Activated T-helper 17 cell treated with anti-CD3 and anti-CD28 coated beads, Interleukin-2, amount 50 U/mL, for 72 hours (primary cell): ENCODE results near the gene UTP18. TPM values are rescaled to one million over a fixed set of nuclear protein-coding genes. Genes with fewer than 3 reads are reported as not detected.
"Not testable (repeated sequence)": the region's sequence is repeated elsewhere in the genome, so short reads cannot be mapped to it uniquely, and the experiment has no call there.

Experiments
- ATAC-seq: fragments of 150-1000 bp; cut with Tn5 transposase; replicated peaks from 2 replicates; pipeline ENCODE4 v1.10.0; 2021; ENCODE audit warnings: mild to moderate bottlenecking, moderate library complexity
- H3K27ac Mint-ChIP-seq: one replicate; pipeline ENCODE4 v1.8.0; 2022; ENCODE audit warnings: mixed read lengths
- H3K27me3 Mint-ChIP-seq: one replicate; pipeline ENCODE4 v1.8.0; 2022; ENCODE audit warnings: mixed read lengths
- H3K36me3 Mint-ChIP-seq: one replicate; pipeline ENCODE4 v1.8.0; 2022; ENCODE audit warnings: low read depth, mild to moderate bottlenecking, mixed read lengths
- H3K4me1 Mint-ChIP-seq: one replicate; pipeline ENCODE4 v1.8.0; 2022; ENCODE audit warnings: mixed read lengths
- H3K4me3 Mint-ChIP-seq: one replicate; pipeline ENCODE4 v1.8.0; 2022; ENCODE audit warnings: mild to moderate bottlenecking, mixed read lengths
- H3K9me3 Mint-ChIP-seq: one replicate; pipeline ENCODE4 v1.8.0; 2022; ENCODE audit warnings: mixed read lengths
- total RNA-seq, 2 donors: library from RNA; stranded (reverse); gene quantifications; one replicate each; pipeline ENCODE4 v1.2.3, GENCODE V29; 2022

The UTP18 gene
- total RNA-seq: 10 to 100 TPM; 37.5 to 66.2 TPM

DNA sequence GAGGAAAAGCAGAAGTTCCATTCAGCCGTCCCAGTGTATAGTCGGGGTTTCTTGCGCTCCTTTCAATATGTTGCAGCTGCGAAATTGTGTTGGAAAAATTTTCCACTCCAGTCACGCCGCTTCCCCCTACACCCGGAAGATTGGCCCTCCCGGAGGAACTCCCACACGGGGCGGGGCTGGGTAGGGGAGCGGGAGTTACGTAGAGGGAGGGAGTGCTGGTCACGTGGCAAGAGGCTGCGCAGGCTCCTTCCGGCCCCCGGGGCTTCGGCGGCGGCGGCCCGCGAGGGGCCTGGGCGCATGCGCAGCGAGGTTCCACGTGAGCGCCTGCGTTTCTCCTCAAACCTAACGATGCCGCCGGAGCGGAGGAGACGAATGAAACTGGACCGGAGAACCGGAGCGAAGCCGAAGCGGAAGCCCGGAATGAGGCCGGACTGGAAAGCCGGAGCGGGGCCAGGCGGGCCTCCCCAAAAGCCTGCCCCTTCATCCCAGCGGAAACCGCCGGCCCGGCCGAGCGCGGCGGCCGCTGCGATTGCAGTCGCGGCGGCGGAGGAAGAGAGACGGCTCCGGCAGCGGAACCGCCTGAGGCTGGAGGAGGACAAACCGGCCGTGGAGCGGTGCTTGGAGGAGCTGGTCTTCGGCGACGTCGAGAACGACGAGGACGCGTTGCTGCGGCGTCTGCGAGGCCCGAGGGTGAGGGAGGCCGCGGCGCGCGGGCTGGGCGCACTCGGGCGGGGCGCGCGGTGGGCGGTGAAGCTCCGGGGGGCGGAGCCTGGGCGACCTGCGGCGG is at the start of gene UTP18:
Gene UTP18 (plus strand): TSS at position 310 of the 787 bp plus-strand sequence. CDS start 39 bp downstream, at position 349.
- ATAC-seq: peak; percentile 86
- no peaks in the 10 kb centered on the region for H3K27me3 Mint-ChIP-seq
- H3K4me1 Mint-ChIP-seq: peaks cover 26% of the 10 kb centered on the region
- peak within 1 kb of the TSS; percentile 98 for H3K27ac Mint-ChIP-seq
- H3K36me3 Mint-ChIP-seq: peaks cover 89% of the 10 kb centered on the region
- H3K9me3 Mint-ChIP-seq: no peaks in the 10 kb centered on the region
- H3K4me3 Mint-ChIP-seq: peak within 1 kb of the TSS; percentile 81

DNA sequence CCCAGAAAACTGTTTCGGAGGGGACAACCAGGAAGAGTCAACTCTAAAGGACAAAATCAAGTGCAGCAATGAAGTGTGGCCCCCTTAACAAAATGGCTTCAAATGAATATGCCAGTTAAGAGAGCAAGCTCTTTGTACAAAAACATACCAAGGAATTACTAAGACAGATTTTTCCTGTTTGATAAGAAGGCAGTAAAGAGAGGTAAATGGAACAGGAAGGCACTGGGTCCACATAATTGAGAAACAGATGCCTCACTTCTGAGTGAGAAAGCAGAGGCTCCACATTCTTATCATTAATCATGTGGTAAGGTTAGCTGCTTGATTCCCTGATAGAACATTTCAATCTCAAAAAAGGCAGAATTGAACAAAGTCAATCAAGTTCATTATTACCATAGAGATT is 45.4 kb upstream of the UTP18 start:
- ATAC-seq: no peak
- H3K4me1 Mint-ChIP-seq: no peaks in the 10 kb centered on the region
- no peak overlapping the region for H3K4me3 Mint-ChIP-seq
- no peaks in the 10 kb centered on the region for H3K27me3 Mint-ChIP-seq
- H3K9me3 Mint-ChIP-seq: no peaks in the 10 kb centered on the region
- peaks cover 93% of the 10 kb centered on the region for H3K36me3 Mint-ChIP-seq
- no peak overlapping the region for H3K27ac Mint-ChIP-seq

DNA sequence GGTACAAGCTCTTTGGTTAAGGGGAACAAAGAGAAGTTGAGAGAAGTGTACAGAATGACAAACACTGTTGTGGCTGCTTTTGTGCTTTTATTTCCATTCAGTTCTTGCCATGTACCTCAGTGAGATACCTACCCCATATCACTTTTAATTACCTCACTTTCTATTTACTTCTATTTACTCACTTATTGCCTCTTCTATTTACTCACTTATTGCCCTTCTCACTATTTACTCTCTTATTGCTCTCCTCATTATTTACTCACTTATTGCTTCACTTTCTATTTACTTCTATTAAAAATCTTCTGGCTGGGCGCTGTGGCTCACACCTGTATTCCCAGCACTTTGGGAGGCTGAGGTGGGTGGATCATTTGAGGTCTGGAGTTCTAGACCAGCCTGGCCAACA is 42.4 kb upstream of the UTP18 start:
- H3K27ac Mint-ChIP-seq: no peak overlapping the region
- H3K27me3 Mint-ChIP-seq: no peaks in the 10 kb centered on the region
- no peaks in the 10 kb centered on the region for H3K9me3 Mint-ChIP-seq
- H3K4me1 Mint-ChIP-seq: no peaks in the 10 kb centered on the region
- no peak for ATAC-seq
- H3K4me3 Mint-ChIP-seq: no peak overlapping the region
- peaks cover 96% of the 10 kb centered on the region for H3K36me3 Mint-ChIP-seq

DNA sequence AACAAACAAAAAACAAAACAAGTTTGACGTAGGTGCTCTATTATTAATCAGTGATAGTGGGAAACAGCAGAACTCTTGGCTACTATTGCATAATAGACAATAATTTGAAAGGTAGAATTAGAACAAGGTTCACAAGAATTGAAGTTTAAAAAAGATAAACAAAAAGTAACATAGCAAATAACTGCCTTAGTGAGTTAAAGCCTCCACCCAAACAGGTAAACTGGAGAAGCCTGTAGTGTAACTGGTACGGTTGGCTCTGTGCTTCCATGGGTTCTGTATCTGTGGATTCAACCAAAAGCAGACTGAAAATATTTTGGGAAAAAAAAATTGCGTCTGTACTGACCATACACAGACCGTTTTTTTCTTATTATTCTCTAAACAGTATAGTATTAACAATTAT is 39.0 kb upstream of the UTP18 start:
- no peak overlapping the region for H3K4me3 Mint-ChIP-seq
- H3K4me1 Mint-ChIP-seq: peaks cover 6% of the 10 kb centered on the region
- H3K27me3 Mint-ChIP-seq: no peaks in the 10 kb centered on the region
- ATAC-seq: no peak
- H3K27ac Mint-ChIP-seq: no peak overlapping the region
- no peaks in the 10 kb centered on the region for H3K9me3 Mint-ChIP-seq
- H3K36me3 Mint-ChIP-seq: peaks cover 90% of the 10 kb centered on the region

DNA sequence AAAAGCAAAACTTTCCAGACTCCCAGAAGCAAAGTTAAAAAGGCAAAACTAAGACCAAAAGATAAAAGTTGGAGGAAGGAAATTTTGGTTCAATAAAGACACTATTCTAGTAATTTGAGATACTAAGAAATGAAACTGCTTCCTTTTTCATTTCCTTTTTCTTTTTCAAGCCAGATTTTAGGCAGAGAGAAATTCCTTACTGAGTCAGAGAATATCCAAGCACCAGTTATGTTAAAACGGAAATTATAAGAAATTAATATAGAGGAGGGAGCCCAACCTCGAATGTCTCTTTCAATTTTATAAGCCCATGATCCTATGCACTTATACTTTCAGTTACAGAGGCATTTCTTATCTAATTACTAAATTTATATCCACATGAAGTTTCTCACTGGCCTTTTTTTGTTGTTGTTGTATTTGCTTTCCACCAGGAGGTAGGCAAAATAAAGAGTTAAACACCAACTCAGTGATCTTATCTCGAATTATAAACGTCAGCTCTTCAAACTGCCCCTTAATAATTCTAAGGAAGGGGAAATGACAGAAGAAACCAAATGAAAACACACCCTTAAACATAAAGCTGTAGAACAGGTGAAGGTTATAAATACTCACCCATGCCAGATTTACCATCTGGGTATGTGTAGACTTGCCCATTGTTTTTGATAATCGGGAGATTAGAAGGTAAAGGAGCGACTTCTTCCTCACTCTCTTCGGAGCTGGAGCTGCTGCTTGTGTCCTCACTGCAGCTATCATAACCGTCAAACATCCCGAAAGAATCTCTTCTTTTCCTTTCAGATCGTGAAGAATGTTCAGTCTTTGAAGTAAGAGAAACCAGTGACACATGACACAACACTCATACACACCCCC is 35.7 kb upstream of the UTP18 start:
- Mint-ChIP-seq H3K9me3 (no peaks in the 10 kb centered on the region), H3K27me3 (no peaks in the 10 kb centered on the region), H3K4me1 (peaks cover 6% of the 10 kb centered on the region), H3K36me3 (peaks cover 59% of the 10 kb centered on the region), H3K4me3 (no peak overlapping the region), H3K27ac (peak overlapping the region; percentile 72)
- ATAC-seq: no peak

DNA sequence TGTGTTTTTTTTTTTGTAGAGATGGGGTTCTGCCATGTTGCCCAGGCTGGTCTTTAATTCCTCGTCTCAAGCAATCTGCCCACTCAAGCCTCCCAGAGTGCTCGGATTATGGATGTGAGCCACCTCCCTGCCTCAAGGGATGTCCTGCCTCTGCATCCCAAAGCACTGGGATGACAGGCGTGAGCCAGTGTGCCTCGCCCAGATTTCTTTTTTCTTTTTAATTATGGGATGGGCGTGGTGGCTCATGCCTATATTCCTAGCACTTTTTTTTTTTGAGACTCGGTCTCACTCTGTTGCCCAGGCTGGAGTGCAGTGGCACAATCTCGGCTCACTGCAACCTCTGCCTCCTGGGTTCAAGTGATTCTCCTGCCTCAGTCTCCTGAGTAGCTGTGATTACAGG is 34.8 kb upstream of the UTP18 start:
- H3K9me3 Mint-ChIP-seq, H3K27me3 Mint-ChIP-seq, ATAC-seq, H3K4me3 Mint-ChIP-seq: not testable (repeated sequence)
- H3K27ac Mint-ChIP-seq: peak overlapping the region; percentile 72
- peaks cover 11% of the 10 kb centered on the region for H3K4me1 Mint-ChIP-seq
- H3K36me3 Mint-ChIP-seq: peaks cover 50% of the 10 kb centered on the region

DNA sequence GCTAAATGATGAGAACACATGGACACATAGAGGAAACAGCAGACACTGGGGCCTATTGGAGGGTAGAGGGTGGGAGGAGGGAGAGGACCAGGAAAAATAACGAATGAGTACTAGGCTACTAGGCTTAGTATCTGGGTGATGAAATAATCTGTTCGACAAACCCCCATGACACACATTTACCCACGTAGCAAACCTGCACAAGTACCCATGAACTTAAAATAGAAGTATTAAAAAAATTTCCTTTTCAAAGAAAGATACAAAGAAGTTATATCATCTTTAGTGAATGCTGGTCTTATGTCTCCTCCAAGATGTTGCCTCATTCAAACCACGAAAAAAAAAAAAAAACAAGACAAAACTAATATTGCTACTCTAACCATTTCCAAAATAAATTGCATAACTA is 32.2 kb upstream of the UTP18 start:
- peaks cover 19% of the 10 kb centered on the region for H3K4me1 Mint-ChIP-seq
- ATAC-seq: no peak
- H3K36me3 Mint-ChIP-seq: peaks cover 25% of the 10 kb centered on the region
- H3K9me3 Mint-ChIP-seq: no peaks in the 10 kb centered on the region
- no peaks in the 10 kb centered on the region for H3K27me3 Mint-ChIP-seq
- no peak overlapping the region for H3K27ac Mint-ChIP-seq
- no peak overlapping the region for H3K4me3 Mint-ChIP-seq

DNA sequence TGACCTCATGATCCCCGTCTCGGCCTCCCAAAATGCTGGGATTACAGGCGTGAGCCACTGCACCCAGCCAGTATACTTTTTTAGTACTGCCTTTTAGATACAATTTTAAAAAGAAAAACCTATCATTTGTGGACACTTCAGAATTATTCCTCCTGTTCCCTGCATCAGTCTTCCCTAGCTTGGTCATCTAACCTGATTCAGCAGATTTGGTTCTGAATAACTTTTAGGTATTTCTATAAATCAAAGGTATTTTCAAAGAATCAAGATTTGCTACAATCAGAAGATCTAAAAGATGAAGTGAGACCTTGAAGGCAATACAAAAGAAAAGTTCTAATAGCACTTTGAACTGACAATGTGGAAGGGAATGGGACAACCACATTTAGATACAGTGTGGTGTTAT is 30.5 kb upstream of the UTP18 start:
- ATAC-seq: no peak
- no peaks in the 10 kb centered on the region for H3K27me3 Mint-ChIP-seq
- peaks cover 17% of the 10 kb centered on the region for H3K4me1 Mint-ChIP-seq
- H3K4me3 Mint-ChIP-seq: no peak overlapping the region
- H3K27ac Mint-ChIP-seq: no peak overlapping the region
- peaks cover 19% of the 10 kb centered on the region for H3K36me3 Mint-ChIP-seq
- no peaks in the 10 kb centered on the region for H3K9me3 Mint-ChIP-seq

DNA sequence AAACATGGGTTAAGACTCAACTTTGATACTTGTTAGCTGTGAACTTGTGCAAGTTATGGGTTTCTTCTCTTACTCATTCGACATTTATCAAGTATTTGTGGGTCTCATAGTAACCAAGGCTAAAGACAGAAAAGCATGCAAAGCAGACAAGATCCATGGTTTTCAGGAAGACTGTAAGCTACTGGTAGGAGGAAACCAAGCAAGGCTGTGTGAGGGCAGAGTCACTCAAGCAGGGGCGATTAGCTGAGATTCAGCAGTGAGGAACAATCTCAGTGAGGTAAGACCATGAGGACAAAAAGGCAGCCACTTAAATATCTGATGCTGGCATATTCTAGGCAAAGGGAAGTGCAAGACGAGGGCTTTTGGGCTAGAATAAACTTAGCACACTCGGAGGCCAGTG is 30.0 kb upstream of the UTP18 start:
- ATAC-seq: no peak
- no peaks in the 10 kb centered on the region for H3K27me3 Mint-ChIP-seq
- no peaks in the 10 kb centered on the region for H3K9me3 Mint-ChIP-seq
- no peak overlapping the region for H3K27ac Mint-ChIP-seq
- H3K4me1 Mint-ChIP-seq: peaks cover 13% of the 10 kb centered on the region
- no peak overlapping the region for H3K4me3 Mint-ChIP-seq
- H3K36me3 Mint-ChIP-seq: peaks cover 15% of the 10 kb centered on the region

DNA sequence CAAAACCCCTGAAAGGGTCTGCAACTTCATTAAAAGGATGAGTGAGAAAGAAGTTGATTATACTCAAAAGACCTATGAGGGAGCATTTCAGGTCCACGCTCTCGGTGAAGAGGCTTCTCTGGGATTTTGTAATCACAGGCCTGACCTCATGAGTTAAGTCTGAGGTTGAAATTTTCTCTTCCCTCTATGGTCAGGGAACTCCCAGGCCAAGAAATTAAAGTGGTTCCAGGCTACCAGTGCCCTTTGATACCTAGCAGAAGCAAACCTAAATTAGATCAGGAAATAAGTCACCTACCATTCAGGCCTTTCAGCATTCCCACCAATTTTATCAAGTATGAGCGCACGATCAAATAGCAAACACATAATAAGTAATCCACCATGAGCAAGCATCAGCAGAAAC is 28.3 kb upstream of the UTP18 start:
- no peak for ATAC-seq
- Mint-ChIP-seq H3K36me3 (peaks cover 11% of the 10 kb centered on the region), H3K27ac (peak overlapping the region; percentile 21), H3K4me1 (peaks cover 13% of the 10 kb centered on the region), H3K9me3 (no peaks in the 10 kb centered on the region), H3K27me3 (no peaks in the 10 kb centered on the region), H3K4me3 (no peak overlapping the region)

DNA sequence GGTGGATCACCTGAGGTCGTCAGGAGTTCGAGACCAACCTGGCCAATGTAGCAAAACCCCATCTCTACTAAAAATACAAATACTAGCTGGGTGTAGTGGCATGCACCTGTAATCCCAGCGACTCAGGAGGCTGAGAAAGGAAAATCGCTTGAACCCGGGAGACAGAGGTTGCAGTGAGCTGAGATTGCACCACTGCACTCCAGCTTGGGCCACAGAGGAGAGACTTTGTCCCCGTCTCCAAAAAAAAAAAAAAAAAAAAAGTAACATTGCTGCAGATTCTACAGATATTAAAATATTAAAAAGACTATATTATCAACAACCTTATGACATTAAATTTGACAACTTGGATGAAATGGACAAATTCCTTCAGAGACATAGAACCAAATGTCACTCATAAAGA is 26.2 kb upstream of the UTP18 start:
- H3K9me3 Mint-ChIP-seq: no peaks in the 10 kb centered on the region
- H3K4me1 Mint-ChIP-seq: peaks cover 25% of the 10 kb centered on the region
- H3K27ac Mint-ChIP-seq: no peak overlapping the region
- no peaks in the 10 kb centered on the region for H3K27me3 Mint-ChIP-seq
- ATAC-seq: no peak
- peaks cover 11% of the 10 kb centered on the region for H3K36me3 Mint-ChIP-seq
- no peak overlapping the region for H3K4me3 Mint-ChIP-seq

DNA sequence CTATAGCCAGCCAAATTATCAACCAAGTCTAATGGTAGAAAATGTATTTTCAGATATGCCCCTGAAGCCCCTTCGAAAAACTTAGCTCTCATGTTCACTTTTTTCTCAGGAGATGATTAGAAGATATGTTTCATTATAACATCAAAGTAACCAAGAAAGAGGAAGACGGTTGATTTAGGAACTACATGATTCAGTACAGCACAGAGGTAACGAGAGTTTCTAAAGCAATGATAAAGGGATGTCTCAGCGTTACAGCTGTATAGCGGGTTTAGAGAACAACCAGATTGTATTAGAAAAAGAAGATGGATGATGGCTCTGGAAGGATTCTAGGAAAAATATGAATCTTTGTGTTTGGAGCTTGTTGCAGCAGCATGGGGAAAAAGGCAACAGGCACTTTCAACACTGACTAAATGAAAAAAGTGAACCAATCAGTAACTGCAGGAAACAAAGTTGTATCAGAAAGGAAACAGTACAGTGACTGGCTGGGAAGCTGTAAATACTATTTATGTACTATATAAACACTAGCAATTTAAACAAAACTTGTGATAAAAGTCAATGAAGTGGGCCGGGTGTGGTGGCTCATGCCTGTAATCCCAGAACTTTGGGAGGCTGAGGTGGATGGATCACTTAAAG is 22.0 kb upstream of the UTP18 start:
- peaks cover 20% of the 10 kb centered on the region for H3K4me1 Mint-ChIP-seq
- no peaks in the 10 kb centered on the region for H3K9me3 Mint-ChIP-seq
- H3K27ac Mint-ChIP-seq: peak overlapping the region; percentile 42
- H3K4me3 Mint-ChIP-seq: peak overlapping the region; percentile 34
- peak; percentile 93 for ATAC-seq
- no peaks in the 10 kb centered on the region for H3K27me3 Mint-ChIP-seq
- H3K36me3 Mint-ChIP-seq: peaks cover 12% of the 10 kb centered on the region

DNA sequence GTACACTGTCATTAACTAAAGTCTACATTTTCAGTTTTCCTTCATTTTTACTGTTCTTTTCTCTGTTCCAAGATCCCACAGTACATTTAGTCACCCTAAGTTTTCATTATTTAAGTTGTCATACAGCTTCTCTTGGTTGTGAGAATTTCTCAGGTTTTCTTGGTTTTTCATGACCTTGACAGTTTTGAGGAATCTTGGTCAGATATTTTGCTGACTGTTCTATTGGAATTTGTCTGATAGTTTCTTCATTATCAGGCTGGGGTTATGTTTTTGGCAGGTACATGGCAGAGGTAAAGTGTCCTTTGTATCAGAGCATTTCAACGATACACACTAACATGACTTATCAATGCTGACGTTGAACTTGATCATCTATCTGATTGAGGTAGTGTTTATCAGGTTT is 20.1 kb upstream of the UTP18 start:
- Mint-ChIP-seq H3K4me3 (no peak overlapping the region), H3K27ac (no peak overlapping the region), H3K9me3 (no peaks in the 10 kb centered on the region), H3K27me3 (no peaks in the 10 kb centered on the region), H3K36me3 (peaks cover 9% of the 10 kb centered on the region), H3K4me1 (peaks cover 24% of the 10 kb centered on the region)
- no peak for ATAC-seq

DNA sequence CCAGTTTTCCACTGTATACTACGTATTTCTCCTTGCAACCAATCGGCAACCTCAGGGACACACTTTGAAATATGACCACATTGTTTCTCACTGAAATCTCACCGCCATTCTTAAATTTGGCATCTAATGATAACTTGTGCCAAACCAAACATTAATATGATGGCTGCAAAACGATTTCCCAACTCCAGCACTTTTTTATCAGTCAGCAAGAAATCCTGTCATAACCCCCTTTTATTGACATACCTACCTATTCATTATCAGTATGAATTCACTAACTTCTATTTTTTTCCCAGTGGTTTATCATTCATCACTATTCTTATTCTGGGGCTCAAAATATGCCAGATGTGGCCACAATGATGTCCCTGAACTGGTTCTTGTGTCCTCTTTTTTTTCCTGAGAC is 16.3 kb upstream of the UTP18 start:
- Mint-ChIP-seq H3K27ac (no peak overlapping the region), H3K9me3 (no peaks in the 10 kb centered on the region), H3K4me1 (peaks cover 12% of the 10 kb centered on the region), H3K27me3 (no peaks in the 10 kb centered on the region), H3K4me3 (no peak overlapping the region), H3K36me3 (peaks cover 15% of the 10 kb centered on the region)
- no peak for ATAC-seq
